Smooth muscle cell (in vitro differentiated cells): Measurements from ENCODE around the gene KRT222. TPM values are rescaled to one million over a fixed set of nuclear protein-coding genes. Genes with fewer than 3 reads are reported as not detected.

ENCODE experiments used
- DNase-seq: peaks from one replicate; lab custom pipeline; 2025; ENCODE audit not compliant: unreplicated experiment; lab: John Stamatoyannopoulos, UW
- H2AFZ ChIP-seq: fragments of 200-600 bp; sonication (generic); 2 replicates; pipeline ENCODE4 v1.6.0; 2016; ENCODE audit warnings: antibody characterized with exemption, low read depth, mild to moderate bottlenecking
- H3F3A ChIP-seq: fragments of 200-600 bp; sonication (generic); 2 replicates; pipeline ENCODE4 v1.6.0; 2017; ENCODE audit warnings: antibody characterized with exemption, low read depth
- H3K27ac ChIP-seq: fragments of 200-600 bp; sonication (generic); 2 replicates; pipeline ENCODE4 v1.5.1; 2016; ENCODE audit warnings: low read depth, mild to moderate bottlenecking
- H3K27me3 ChIP-seq: fragments of 200-600 bp; sonication (generic); 2 replicates; pipeline ENCODE4 v1.6.1; 2016; ENCODE audit warnings: low read depth, mild to moderate bottlenecking
- H3K36me3 ChIP-seq: fragments of 200-600 bp; sonication (generic); 2 replicates; pipeline ENCODE4 v1.5.1; 2016; ENCODE audit warnings: low read depth
- H3K4me1 ChIP-seq: fragments of 200-600 bp; sonication (generic); 2 replicates; pipeline ENCODE4 v1.5.1; 2016; ENCODE audit warnings: low read depth
- H3K4me2 ChIP-seq: fragments of 200-600 bp; sonication (generic); 2 replicates; pipeline ENCODE4 v1.6.0; 2016; ENCODE audit warnings: mild to moderate bottlenecking
- H3K4me3 ChIP-seq: fragments of 200-600 bp; sonication (generic); 2 replicates; pipeline ENCODE4 v1.5.1; 2016; ENCODE audit warnings: mild to moderate bottlenecking
- H3K79me2 ChIP-seq: fragments of 200-600 bp; sonication (generic); 2 replicates; pipeline ENCODE4 v1.6.0; 2016; ENCODE audit warnings: low read depth, mild to moderate bottlenecking
- H3K9ac ChIP-seq: fragments of 200-600 bp; sonication (generic); 2 replicates; pipeline ENCODE4 v1.6.0; 2016; ENCODE audit warnings: low read depth
- H3K9me3 ChIP-seq: fragments of 200-600 bp; sonication (generic); replicated peaks from 2 replicates; pipeline ENCODE4 v1.5.1; 2016; ENCODE audit warnings: low read depth
- H4K20me1 ChIP-seq: fragments of 200-600 bp; sonication (generic); 2 replicates; pipeline ENCODE4 v1.6.0; 2016; ENCODE audit warnings: low read depth
- WGBS: methylation state at CpG from one replicate; pipeline ENCODE4 v1.1.7; 2016; ENCODE audit warnings: low lambda C conversion rate; 5-methylcytosine and 5-hydroxymethylcytosine counted together
- polyA plus RNA-seq: library from polyadenylated mRNA; unstranded; fragments of >200 nt; fragmentation: Nextera tagmentation; extraction: Ambion mirVana; gene quantifications from 2 replicates; pipeline ENCODE4 v1.2.1, GENCODE V29; 2016
- total RNA-seq: library from RNA; depleted of rRNA; stranded (reverse); fragments of >200 nt; gene quantifications from 2 replicates; pipeline ENCODE4 v1.2.3, GENCODE V29; 2014
- TF ChIP-seq, protein P1 (sequence below): fragments of 200-600 bp; sonication (generic); IDR thresholded peaks from 2 replicates; pipeline ENCODE4 v1.5.1; 2017; ENCODE audit warnings: borderline replicate concordance, mild to moderate bottlenecking, antibody characterized with exemption; ENCODE audit not compliant: insufficient read depth, poor library complexity, severe bottlenecking

Gene KRT222
- total and polyA plus RNA-seq, 2 experiments from 2014 or later: not detected

DNA sequence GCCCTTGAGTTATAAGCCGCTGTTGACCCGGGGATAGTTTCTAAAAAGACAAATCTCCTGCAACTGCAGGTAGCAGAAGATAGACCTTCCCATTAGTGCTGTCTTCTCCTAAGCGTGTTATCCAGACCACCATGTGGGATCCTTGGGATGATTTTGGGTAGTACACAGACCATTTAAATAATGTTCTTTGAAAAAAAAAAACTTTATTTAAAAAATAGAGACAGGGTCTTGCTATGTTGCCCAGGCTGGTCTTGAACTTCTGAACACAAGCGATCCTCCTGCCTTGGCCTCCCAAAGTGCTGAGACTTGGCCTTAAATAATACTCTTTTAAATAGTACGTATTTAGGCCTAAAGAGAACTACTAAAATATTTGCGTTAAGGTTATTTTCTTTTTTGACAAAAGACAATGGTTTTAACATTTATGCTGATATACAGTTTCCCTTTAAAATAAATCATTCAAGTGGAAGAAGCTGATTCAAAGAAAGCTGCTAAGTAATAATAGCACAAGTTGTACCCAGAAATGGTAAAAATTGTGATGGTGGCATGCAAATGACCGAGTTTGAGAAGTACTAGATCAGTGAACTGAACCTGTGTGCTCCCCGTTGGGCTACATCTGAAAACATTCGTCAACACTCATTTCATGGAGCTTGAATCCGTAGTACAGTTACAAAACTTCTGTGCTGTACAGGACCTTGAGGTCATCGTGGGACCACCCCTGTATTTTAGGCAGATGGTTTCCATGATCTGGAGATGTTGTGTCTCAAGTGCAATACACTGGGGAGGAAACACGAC, 41.4 kb downstream of the KRT222 start:
- Histone ChIP-seq H3K36me3 (no peaks in the 10 kb centered on the region), H3F3A (no peaks in the 10 kb centered on the region), H3K9ac (no peak overlapping the region), H3K4me1 (no peaks in the 10 kb centered on the region), H3K9me3 (no peaks in the 10 kb centered on the region), H4K20me1 (no peaks in the 10 kb centered on the region), H3K79me2 (no peaks in the 10 kb centered on the region), H3K27ac (no peak overlapping the region), H2AFZ (no peak overlapping the region), H3K27me3 (peaks cover under 1% of the 10 kb centered on the region), H3K4me2 (no peak overlapping the region), H3K4me3 (no peak overlapping the region)
- TF ChIP-seq, protein P1, sequence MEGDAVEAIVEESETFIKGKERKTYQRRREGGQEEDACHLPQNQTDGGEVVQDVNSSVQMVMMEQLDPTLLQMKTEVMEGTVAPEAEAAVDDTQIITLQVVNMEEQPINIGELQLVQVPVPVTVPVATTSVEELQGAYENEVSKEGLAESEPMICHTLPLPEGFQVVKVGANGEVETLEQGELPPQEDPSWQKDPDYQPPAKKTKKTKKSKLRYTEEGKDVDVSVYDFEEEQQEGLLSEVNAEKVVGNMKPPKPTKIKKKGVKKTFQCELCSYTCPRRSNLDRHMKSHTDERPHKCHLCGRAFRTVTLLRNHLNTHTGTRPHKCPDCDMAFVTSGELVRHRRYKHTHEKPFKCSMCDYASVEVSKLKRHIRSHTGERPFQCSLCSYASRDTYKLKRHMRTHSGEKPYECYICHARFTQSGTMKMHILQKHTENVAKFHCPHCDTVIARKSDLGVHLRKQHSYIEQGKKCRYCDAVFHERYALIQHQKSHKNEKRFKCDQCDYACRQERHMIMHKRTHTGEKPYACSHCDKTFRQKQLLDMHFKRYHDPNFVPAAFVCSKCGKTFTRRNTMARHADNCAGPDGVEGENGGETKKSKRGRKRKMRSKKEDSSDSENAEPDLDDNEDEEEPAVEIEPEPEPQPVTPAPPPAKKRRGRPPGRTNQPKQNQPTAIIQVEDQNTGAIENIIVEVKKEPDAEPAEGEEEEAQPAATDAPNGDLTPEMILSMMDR: no peak
- WGBS: 87% methylated on average over 12 of the region's 12 CpGs
- DNase-seq: no peak

DNA sequence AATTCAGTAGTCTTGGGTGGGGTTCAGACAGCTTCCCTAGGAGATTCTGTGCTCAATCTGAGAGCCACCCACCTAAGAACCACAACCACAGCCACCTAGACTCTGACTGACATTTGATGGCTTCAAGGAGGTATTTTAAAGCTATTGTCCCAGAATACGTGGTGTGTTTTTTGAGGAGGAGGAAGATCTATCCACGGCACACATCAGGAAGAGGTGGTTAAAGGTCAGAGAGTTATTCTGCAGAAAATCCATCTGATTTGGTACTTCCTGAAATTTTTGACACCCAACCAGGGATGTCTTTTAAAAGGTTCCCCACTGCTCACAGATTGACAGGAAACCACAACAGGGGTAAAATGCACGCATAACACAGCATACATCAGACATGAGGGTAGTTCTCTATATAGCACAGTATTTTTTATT, 42.5 kb downstream of the KRT222 start:
- H3K27ac ChIP-seq: no peak overlapping the region
- H4K20me1 ChIP-seq: no peaks in the 10 kb centered on the region
- no peaks in the 10 kb centered on the region for H3F3A ChIP-seq
- DNase-seq: no peak
- H3K4me1 ChIP-seq: no peaks in the 10 kb centered on the region
- H3K9ac ChIP-seq: no peak overlapping the region
- 80% methylated on average over 3 of the region's 3 CpGs for WGBS
- H3K36me3 ChIP-seq: no peaks in the 10 kb centered on the region
- TF ChIP-seq, protein P1: no peak
- H3K9me3 ChIP-seq: no peaks in the 10 kb centered on the region
- no peak overlapping the region for H3K4me2 ChIP-seq
- H3K4me3 ChIP-seq: no peak overlapping the region
- H3K79me2 ChIP-seq: no peaks in the 10 kb centered on the region
- H3K27me3 ChIP-seq: peaks cover 3% of the 10 kb centered on the region
- H2AFZ ChIP-seq: no peak overlapping the region

DNA sequence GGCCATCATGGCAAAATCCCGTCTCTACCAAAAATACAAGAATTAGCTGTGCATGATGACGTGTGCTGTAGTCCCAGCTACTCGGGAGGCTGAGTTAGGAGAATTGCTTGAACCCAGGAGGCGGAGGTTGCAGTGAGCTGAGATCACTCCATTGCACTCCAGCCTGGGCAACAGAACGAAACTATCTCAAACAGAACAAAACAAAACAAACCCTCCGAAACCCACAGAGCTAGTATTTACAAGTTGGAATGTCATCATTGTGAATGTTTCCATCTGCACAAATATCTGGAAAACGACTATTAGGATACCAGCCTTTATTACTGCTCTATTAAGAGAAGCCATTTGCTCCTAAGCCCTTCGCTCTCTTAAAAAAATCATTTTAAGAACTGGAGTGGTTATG, 43.4 kb downstream of the KRT222 start:
- Histone ChIP-seq H3F3A (no peaks in the 10 kb centered on the region), H2AFZ (no peak overlapping the region), H3K9ac (no peak overlapping the region), H3K4me2 (no peak overlapping the region), H3K27me3 (peaks cover 3% of the 10 kb centered on the region), H4K20me1 (no peaks in the 10 kb centered on the region), H3K4me3 (no peak overlapping the region), H3K36me3 (no peaks in the 10 kb centered on the region), H3K4me1 (no peaks in the 10 kb centered on the region), H3K27ac (no peak overlapping the region), H3K9me3 (no peaks in the 10 kb centered on the region), H3K79me2 (no peaks in the 10 kb centered on the region)
- TF ChIP-seq, protein P1: no peak
- 83% methylated on average over 8 of the region's 8 CpGs for WGBS
- DNase-seq: no peak

DNA sequence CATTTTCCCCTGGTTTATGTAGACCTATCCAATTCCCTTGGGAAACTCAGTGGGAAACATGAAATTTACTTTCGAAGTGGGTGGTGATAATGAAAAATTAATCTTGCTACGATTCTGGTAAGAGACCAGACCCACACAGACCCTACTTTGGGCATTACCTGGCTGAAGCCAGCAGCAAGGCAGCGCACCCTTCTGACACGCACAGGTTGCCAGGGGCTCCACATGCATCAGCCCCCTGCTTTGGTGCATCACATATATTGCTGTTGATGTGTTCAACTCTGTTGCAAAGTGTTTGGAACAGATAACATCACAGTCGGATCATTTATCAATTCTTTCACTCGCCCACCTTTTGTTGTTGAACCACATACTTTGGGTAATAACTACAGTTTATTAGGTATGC, 44.0 kb downstream of the KRT222 start:
- H3K27me3 ChIP-seq: peaks cover 3% of the 10 kb centered on the region
- H3K9me3 ChIP-seq: no peaks in the 10 kb centered on the region
- no peak for DNase-seq
- no peaks in the 10 kb centered on the region for H4K20me1 ChIP-seq
- no peaks in the 10 kb centered on the region for H3F3A ChIP-seq
- no peaks in the 10 kb centered on the region for H3K36me3 ChIP-seq
- H2AFZ ChIP-seq: no peak overlapping the region
- H3K4me3 ChIP-seq: no peak overlapping the region
- no peak overlapping the region for H3K27ac ChIP-seq
- H3K4me1 ChIP-seq: no peaks in the 10 kb centered on the region
- H3K79me2 ChIP-seq: no peaks in the 10 kb centered on the region
- TF ChIP-seq, protein P1: no peak
- WGBS: 94% methylated on average over 6 of the region's 6 CpGs
- no peak overlapping the region for H3K9ac ChIP-seq
- no peak overlapping the region for H3K4me2 ChIP-seq
